ENCODE measurements around the gene VEGFD.

VEGFD gene, protein sequence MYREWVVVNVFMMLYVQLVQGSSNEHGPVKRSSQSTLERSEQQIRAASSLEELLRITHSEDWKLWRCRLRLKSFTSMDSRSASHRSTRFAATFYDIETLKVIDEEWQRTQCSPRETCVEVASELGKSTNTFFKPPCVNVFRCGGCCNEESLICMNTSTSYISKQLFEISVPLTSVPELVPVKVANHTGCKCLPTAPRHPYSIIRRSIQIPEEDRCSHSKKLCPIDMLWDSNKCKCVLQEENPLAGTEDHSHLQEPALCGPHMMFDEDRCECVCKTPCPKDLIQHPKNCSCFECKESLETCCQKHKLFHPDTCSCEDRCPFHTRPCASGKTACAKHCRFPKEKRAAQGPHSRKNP

DNA sequence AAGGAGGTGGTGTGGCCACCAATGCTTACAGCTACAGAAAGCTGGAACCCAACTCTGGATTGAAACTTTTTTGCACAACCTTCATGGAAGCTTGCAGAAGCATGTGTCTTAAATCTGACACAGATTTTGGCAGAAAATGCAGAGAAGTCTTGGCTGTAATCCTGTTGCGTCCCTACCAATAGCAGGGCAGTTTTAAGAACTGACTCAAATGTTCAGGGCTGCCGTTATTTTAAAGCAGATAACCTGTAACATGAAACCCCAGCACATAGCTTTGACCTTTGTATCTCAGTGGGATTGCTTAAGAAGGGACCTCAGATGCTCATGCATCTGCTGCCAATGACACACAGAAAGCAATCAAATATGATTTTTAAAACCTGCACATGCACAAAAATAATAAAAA lies at the start of gene VEGFD:
Gene VEGFD (minus strand): TSS at position 110 of the 400 bp plus-strand sequence. CDS start 467 bp downstream, outside the sequence.
- DNase-seq = no peak

DNA sequence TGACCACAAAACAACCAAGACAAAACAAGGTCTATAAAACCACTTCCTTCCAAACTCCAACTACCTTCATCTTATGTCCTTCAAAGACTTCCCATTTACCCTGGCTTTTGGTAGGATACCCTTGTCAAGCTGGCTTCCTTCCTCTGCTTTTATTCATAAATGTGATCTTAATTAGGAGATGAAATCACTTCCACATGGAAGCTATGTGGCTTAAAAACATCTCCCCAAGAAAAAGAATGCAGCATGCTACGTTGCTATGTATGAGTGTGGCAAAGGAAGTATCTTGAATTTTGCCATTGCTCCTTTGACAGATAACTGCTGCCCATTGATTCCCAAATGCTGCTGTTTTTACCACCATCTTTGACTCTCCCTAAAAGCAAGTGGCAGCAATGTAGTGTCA lies 46.4 kb upstream of the VEGFD start:
- DNase-seq = no peak

DNA sequence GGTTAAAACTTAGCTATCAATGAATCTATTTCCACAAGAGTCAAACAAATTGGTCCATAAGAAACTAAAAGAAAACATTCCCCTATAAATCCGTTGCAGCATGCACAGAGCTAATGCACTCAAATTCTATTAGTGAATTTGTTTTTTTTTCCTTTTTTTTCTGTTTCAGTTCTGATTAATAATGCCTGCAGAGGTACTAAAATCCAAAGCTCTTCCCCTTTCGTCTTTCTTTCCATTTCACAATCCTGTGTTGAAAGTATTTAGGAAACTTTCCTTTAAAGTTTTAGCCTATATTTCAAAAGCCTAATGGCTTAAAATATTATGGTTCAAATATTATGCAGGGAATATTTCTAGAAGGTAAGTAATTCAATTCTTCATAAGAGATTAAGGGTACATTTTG lies 45.9 kb upstream of the VEGFD start:
- DNase-seq = peak in 1 of 3 donors; percentile 30

GRCh38 chrX:15425024-15425423 lies 40.8 kb upstream of the VEGFD start:
- DNase-seq = no peak

DNA sequence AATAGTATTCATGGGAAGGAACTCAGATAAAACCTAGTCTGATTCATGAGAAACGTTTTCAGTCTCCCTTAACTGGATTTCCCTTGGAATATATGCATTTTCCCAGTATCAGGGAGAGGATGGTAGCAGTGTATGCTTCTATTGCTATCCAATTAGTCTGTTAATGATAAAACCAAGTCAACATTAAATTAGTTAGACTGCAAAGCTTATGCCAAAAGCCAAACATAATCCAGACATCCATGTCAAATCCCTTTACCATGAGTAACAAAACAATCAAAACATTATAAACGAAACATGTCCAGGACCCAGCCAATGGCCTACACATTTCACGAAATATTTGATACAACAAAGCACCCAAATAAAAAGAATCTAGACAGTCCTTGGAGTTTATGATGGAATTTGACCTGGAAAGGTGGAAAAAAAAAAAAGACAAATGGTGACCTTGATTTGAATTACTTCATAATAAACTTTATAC lies 34.5 kb upstream of the VEGFD start:
- no peak for DNase-seq

GRCh38 chrX:15418041-15418706 lies 34.0 kb upstream of the VEGFD start:
- no peak for DNase-seq

DNA sequence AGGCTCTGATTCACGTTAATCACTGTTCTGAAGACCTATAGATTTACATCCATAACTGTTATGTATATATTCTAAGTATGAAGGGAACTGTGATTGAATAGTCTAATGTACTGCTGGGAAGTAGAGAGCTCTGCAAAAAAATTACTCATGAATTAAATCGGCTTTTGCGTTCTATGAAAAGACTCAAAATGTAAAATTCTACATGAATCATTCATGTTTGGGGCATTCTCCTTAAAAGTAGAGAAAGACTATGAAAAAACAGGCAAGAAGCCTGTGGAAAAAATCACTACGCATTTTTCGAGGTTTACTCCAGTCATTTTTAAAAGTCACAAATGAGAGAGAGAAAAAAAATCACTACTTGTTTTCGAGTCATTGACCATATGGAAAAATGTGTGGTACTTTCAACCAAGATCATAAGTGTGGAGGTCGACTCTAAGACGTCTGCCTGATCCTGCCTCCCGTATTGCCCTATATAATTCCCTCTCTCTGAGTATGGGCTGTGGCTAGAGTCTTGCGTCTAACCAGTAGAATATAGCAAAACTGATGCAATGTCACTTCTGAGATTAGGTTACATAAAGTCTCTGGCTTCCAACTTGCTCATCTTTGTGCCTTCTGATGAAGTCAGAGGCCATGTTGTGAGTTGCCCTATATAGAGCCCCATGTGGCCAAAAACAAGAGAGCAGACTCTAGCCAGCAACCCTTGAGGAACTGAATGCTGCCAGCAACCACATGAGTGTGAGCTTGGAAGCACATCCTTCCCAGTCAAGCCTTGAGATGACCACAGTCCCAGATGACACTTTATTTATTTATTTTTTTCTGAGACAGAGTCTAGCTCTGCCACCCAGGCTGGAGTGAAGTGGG lies 32.1 kb upstream of the VEGFD start:
- DNase-seq = peak in 1 of 3 donors; percentile 2

DNA sequence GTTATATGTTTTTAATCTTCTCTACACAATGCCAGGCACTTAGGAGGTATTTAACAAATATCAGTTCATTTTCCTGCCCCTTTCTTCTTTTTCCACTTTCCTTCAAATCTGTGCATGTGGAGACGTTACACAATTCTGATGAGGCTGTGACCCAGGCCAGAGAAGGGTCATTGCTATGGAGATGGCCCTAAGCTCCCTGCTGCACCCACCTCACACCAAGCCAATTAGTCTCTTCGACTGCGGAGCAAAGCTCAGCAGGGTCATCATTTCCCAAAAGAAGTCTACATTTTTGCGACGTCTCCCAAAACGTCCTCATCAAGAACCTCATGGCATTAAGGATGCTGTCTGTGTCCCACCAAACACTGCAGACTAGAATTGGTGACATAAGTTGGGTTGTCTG lies 28.9 kb upstream of the VEGFD start:
- DNase-seq = no peak

DNA sequence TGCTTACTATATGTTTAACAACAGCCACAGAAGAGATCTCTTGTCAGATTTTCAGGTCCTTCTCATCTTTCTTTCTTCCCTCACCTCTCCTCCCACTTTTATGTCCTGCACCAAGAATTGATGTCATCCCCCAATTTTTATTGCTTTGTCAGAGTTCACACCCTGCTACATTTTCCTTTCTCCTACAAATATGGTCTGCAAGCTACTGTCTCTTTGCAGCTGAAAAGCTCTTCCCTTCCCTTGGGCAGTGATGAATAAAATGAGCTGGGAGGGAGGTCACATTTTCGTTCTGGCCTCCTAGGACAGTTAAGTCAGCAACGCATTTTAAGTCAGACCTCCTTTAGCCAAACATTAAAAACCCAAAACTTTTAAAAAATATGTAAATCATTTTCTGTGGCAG lies 26.7 kb upstream of the VEGFD start:
- no peak for DNase-seq

GRCh38 chrX:15410430-15410829 lies 26.2 kb upstream of the VEGFD start:
- no peak for DNase-seq

GRCh38 chrX:15405846-15406245 lies 21.6 kb upstream of the VEGFD start:
- no peak for DNase-seq

DNA sequence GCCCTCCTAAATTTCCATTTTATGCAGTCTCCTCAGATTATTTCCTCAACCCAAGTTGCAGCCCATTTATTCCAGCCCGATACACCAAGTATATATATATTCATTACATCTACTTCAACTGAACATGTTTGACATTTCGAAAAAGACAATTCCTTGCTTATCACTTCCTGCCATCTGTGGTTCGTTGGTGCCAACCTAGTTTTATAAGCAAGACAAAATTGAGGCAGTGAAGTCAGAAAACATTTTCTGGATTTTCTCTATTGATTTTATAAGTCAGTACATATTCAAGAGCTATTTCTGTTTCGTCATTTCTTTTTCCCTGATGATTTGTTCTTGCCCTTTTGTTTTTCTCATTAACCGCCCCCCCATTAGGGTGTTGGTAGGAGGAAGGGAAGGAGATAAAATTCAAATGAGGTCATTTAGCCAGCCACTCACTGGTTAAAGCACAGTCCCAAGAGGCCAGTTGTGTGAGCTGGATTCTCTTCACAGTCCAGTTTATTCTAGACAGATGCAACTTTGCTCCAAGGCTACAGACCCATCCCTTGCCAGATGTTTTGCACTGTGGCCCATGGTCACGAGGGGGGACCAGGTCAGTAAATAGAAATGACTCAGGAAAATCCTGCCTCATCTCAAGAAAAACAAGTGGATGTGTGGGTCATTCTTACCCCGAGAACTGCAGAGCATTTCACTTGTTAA lies 20.3 kb upstream of the VEGFD start:
- DNase-seq = peak in 2 of 3 donors; percentile 0 to 18

GRCh38 chrX:15401378-15401777 lies 17.2 kb upstream of the VEGFD start:
- no peak for DNase-seq

DNA sequence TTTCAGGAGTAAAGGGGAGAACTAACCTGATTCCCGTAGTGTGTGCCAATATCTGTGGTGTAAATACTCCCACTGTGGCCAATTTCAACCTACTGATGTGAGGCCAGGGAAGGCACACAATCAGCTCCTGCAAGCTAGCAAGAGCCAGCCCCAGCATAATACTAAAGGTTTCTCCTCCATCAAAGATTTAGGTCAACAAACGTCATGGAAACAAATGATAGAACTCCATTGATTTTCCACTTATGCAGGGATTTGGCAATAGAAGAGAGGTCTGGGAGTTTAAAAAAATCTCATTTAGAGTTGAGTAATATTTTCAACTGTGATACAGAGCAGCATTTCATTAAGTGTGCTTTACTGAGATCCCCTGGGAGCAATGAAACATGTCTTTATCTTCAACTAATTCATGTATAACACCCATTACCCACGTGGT lies 15.8 kb upstream of the VEGFD start:
- DNase-seq = no peak

- no peak for DNase-seq
These were observed 14.7 kb upstream of the VEGFD start for GRCh38 chrX:15398874-15399273.

DNA sequence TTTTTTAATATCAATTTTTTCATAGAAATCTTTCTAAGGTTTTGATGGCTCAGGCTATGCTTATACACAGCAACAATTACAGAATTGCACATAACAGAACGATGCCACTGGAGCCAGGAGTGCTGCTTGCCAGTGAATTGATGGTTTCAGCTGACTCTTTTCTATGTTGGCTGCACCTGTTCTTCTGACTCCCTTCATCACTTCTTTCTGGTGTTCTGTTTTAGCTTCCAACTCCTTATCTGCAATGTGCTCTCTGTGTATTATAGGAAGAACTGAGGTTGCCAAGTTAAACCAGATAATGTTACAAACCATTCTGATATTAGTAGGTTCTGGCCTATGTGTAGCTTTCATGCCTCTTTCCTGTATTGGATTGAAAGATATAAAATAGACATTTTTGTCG lies 11.6 kb upstream of the VEGFD start:
- no peak for DNase-seq

DNA sequence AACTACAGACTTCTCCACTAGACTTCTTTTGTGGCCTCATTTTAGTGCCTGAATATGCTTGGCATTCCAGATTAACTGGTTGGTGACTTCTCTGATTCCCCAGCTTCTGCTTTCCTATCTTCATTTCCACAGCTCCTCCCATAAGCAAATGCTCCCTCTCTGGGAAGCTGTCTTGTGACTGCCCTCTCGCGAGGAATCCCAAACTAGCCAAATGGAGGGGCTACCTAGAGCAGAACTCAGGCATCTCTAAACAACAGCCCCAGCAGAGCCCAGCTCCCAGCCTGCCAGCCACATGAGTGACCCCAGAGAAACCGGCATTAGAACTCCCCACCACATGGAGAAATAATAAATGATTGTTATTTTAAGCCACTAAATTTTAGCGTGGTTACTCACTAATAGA lies 7.6 kb upstream of the VEGFD start:
- no peak for DNase-seq

- no peak for DNase-seq
These were observed 1.4 kb downstream of the VEGFD start for GRCh38 chrX:15382813-15383212.

DNA sequence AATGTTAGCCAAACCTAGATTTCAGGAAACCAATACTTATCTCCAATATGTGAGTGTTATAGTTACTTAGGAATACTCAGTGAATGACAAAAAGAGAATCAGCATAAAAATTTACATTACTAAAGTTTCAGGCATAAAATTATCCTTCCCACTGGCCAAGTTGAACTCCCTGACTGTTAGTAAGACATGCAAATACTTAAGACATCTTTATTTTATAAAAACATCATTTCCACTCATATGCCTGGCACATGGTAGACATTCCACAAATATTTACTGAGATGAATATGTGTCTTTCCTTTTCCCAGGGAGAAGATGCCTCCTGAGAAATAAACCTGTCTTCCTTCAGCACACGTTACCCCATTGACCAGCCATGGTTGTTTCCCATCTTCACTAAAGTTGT lies 7.3 kb downstream of the VEGFD start:
- DNase-seq = no peak

DNA sequence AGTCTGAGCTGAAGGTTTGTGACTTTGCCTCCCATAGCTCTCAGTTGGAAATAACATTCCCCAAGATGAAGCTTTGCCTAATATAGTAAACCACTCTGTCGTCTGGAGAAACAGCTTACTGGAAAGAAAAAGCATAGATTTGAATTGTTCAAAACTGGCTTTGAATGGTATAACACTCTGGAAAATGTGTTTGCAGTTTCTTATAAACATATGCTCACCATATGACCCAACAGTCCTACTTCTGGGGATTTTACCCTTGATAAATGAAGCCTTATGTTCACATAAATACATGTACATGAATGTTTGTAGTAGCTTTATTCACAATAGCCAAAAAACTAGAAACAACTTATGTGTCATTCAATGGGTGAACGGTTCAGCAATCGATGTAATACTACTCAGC lies 10.2 kb downstream of the VEGFD start:
- no peak for DNase-seq

DNA sequence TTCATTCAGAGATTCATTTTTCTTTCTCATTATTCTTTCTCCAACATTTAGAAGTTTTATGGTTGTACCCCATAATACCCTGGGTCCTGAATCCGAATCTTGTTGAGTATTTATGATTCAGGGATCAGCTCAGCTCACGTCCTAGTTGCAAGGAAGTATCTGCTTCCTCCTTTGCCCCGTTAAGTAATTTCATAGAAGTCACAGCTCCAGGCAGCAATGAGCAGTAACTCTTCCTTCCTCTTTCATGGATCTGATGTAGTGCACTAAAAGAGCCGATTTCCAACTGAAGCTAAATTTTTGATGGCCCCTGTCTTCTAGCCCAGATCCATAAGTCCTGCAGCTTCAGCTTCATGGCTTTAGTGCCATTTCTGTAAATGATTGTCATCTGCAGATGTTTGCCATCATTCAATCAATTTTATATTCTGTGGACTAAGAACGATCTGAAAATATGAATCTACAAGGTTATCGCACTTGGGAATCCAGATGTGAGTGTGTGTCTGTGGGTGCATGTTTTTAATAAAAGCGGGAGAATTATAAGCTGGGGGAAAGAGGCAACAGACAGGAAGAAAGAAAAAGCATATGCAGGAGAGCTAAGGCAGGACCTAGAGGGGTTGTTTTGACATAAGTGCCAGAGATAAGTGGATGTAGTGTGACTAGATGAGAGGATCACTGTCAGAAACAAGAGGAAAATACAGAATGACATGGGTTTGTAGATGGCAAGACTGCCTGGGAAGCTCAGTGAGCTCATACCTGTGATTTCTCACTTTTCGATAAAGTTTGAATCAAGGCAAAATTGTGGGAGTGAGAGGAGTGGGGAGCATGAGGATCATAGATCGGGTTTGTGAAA lies 17.5 kb downstream of the VEGFD start:
- peak; percentile 45 to 64 (median 63) for DNase-seq

DNA sequence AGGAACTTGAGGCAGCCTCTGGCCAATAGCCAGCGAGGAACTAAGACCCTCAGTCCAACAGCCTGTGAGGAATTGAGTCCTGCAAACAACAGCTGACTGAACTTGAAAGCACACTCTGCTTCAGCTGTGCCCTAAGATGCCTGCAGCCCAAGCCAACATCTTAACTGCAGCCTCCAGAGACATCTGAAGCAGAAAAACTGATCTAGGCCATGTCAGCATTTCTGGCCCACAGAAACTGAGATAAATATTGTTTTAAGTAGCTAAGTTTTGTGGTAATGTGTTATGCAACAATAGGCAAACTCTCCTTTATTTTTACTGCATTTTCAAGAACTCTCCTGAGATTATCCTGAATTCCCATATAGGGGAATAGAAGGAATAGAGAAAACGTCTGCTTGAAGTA lies 24.5 kb downstream of the VEGFD start:
- no peak for DNase-seq

Measured in suppressor macrophage treated with lipopolysaccharide for 1 hour (primary cell).